ENCODE measurements around the gene BLMH.

Gene BLMH

GRCh38 chr17:30324723-30325122 is 33.0 kb upstream of the BLMH start:
- no peak for TF ChIP-seq CTCF (IDR thresholded peaks at IDR 0.05)
- no peak overlapping the region for H3K4me3 ChIP-seq (ENCODE audit: low read depth in 1 of 2, low read length in 1 of 2)
- no peaks in the 10 kb centered on the region for H3K27me3 ChIP-seq
- H3K27ac ChIP-seq, result no peak overlapping the region
- H3K36me3 ChIP-seq, result no peaks in the 10 kb centered on the region
- H3K4me1 ChIP-seq (ENCODE audit: control insufficient read depth in 1 of 2, insufficient read depth in 1 of 2, low read depth in 1 of 2, low read length in 1 of 2), result peaks cover 10% of the 10 kb centered on the region in 2 experiments
- H3K9me3 ChIP-seq, result no peaks in the 10 kb centered on the region

GRCh38 chr17:30323895-30324319 is 32.2 kb upstream of the BLMH start:
- TF ChIP-seq CTCF (IDR thresholded peaks at IDR 0.05), result no peak
- Histone ChIP-seq H3K9me3 (no peaks in the 10 kb centered on the region), H3K27me3 (no peaks in the 10 kb centered on the region), H3K27ac (no peak overlapping the region), H3K36me3 (no peaks in the 10 kb centered on the region), H3K4me1 (ENCODE audit: control insufficient read depth in 1 of 2, insufficient read depth in 1 of 2, low read depth in 1 of 2, low read length in 1 of 2) (peaks cover 10% of the 10 kb centered on the region in 2 experiments), H3K4me3 (ENCODE audit: low read depth in 1 of 2, low read length in 1 of 2) (no peak overlapping the region)

GRCh38 chr17:30323262-30323894 is 31.6 kb upstream of the BLMH start:
- Histone ChIP-seq H3K27ac (no peak overlapping the region), H3K4me3 (ENCODE audit: low read depth in 1 of 2, low read length in 1 of 2) (no peak overlapping the region)

GRCh38 chr17:30321314-30321713 is 29.6 kb upstream of the BLMH start:
- Histone ChIP-seq H3K9me3 (no peaks in the 10 kb centered on the region), H3K36me3 (no peaks in the 10 kb centered on the region), H3K27ac (no peak overlapping the region), H3K27me3 (no peaks in the 10 kb centered on the region), H3K4me1 (ENCODE audit: control insufficient read depth in 1 of 2, insufficient read depth in 1 of 2, low read depth in 1 of 2, low read length in 1 of 2) (peaks cover 17 to 18% of the 10 kb centered on the region in 2 experiments), H3K4me3 (ENCODE audit: low read depth in 1 of 2, low read length in 1 of 2) (no peak overlapping the region)
- TF ChIP-seq CTCF (IDR thresholded peaks at IDR 0.05), result no peak

More at GRCh38 chr17:30323262-30323894, 31.6 kb upstream of the BLMH start:
- H3K4me1 ChIP-seq (ENCODE audit: control insufficient read depth in 1 of 2, insufficient read depth in 1 of 2, low read depth in 1 of 2, low read length in 1 of 2), result peaks cover 10% of the 10 kb centered on the region in 2 experiments
- no peaks in the 10 kb centered on the region for H3K27me3 ChIP-seq
- TF ChIP-seq CTCF (IDR thresholded peaks at IDR 0.05), result no peak
- H3K9me3 ChIP-seq, result no peaks in the 10 kb centered on the region
- H3K36me3 ChIP-seq, result no peaks in the 10 kb centered on the region

- no peak overlapping the region for H3K27ac ChIP-seq
- no peaks in the 10 kb centered on the region for H3K9me3 ChIP-seq
- TF ChIP-seq CTCF (IDR thresholded peaks at IDR 0.05), result no peak
- H3K4me1 ChIP-seq (ENCODE audit: control insufficient read depth in 1 of 2, insufficient read depth in 1 of 2, low read depth in 1 of 2, low read length in 1 of 2), result peaks cover 7 to 11% of the 10 kb centered on the region in 2 experiments
- H3K36me3 ChIP-seq, result no peaks in the 10 kb centered on the region
- no peaks in the 10 kb centered on the region for H3K27me3 ChIP-seq
- no peak overlapping the region for H3K4me3 ChIP-seq (ENCODE audit: low read depth in 1 of 2, low read length in 1 of 2)
Measured at GRCh38 chr17:30318155-30318554, 26.4 kb upstream of the BLMH start.
